ENCODE results near the gene SLC25A26.

SLC25A26 gene

DNA sequence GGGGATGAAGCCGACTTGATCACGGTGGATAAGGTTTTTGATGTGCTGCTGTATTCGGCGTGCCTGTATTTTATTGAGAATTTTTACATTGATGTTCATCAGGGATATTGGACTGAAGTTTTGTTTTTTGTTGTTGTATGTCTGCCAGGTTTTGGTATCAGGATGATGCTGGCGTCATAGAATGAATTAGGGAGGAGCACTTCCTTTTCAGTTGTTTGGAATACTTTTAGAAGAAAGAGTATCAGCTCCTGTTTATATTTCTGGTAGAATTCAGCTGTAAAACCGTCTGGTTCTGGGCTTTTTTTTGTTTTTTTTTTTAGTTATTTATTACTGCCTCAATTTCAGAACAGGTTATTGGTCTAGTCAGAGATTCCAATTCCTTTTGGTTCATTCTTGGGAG, 93.7 kb downstream of the SLC25A26 start:
- Histone ChIP-seq H3K9ac (ENCODE audit: low read length) (no peak overlapping the region), H3K27ac (ENCODE audit: low read depth, low read length) (no peak overlapping the region), H3K36me3 (ENCODE audit: control insufficient read depth, insufficient read depth, low read length) (no peaks in the 10 kb centered on the region), H3K4me1 (ENCODE audit: control insufficient read depth, insufficient read depth, low read length) (no peaks in the 10 kb centered on the region), H3K9me3 (ENCODE audit: control insufficient read depth, insufficient read depth, low read depth, low read length) (peaks cover 4% of the 10 kb centered on the region), H3K4me3 (ENCODE audit: low read depth, low read length) (no peak overlapping the region), H3K27me3 (ENCODE audit: control insufficient read depth, insufficient read depth, low read length) (no peaks in the 10 kb centered on the region)

DNA sequence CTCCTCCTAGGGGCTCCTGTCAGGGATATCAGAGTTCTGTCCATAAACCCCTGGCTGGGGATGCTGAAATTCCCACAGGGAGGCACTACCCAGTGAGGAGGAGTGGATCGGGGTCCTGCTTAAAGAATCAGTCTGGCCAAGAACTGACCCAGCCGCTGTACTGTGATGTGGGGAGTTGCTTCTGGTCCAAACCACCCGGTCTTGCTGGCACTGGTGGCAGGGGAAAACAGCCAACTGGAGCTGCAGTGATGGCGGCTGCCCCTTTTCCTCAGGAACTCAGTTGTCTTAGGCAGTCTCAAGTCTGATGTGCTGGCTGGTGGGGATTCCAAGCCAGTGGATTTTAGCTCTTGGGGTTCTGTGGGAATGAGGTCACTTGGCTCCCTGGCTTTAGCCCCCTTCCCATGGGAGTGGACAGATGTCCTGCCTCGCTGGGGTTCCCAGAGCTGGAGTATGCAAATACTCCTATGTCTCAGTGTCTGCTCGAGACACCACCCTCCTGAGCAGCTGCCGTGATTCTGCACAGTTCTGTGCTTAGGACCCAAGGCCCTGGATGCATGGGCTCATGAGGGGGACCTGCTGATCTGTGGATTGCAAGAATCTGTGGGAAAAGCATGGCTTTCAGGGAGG, 97.1 kb downstream of the SLC25A26 start:
- Histone ChIP-seq H3K36me3 (ENCODE audit: control insufficient read depth, insufficient read depth, low read length) (no peaks in the 10 kb centered on the region), H3K4me1 (ENCODE audit: control insufficient read depth, insufficient read depth, low read length) (peaks cover 5% of the 10 kb centered on the region; the same call in 1 of the 2 replicates), H3K9me3 (ENCODE audit: control insufficient read depth, insufficient read depth, low read depth, low read length) (peaks cover 4% of the 10 kb centered on the region; the same call in 1 of the 2 replicates), H3K27ac (ENCODE audit: low read depth, low read length) (no peak overlapping the region), H3K9ac (ENCODE audit: low read length) (no peak overlapping the region), H3K4me3 (ENCODE audit: low read depth, low read length) (no peak overlapping the region), H3K27me3 (ENCODE audit: control insufficient read depth, insufficient read depth, low read length) (no peaks in the 10 kb centered on the region)

DNA sequence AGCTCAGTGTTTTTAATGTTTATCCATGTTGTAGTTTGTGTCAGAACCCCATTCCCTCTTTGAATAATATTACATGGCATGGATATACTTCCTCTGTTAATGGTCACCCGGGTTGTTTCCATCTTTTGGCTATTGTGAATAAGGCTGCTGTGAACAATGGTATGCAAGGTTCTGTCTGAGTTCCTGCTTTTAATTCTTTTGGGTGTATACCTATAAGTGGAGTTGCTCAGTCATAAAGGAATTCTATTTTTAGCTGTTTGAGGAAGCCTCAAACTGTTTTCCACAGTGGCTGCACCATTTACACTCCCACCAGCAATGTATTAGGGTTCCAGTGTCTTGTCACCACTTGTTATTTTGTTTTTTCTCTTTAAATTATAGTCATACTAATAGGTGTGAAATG, 99.6 kb downstream of the SLC25A26 start:
- H3K27ac ChIP-seq (ENCODE audit: low read depth, low read length), result no peak overlapping the region
- no peaks in the 10 kb centered on the region for H3K36me3 ChIP-seq (ENCODE audit: control insufficient read depth, insufficient read depth, low read length)
- no peaks in the 10 kb centered on the region for H3K27me3 ChIP-seq (ENCODE audit: control insufficient read depth, insufficient read depth, low read length)
- peaks cover 5% of the 10 kb centered on the region; the same call in 1 of the 2 replicates for H3K4me1 ChIP-seq (ENCODE audit: control insufficient read depth, insufficient read depth, low read length)
- no peak overlapping the region for H3K9ac ChIP-seq (ENCODE audit: low read length)
- H3K4me3 ChIP-seq (ENCODE audit: low read depth, low read length), result no peak overlapping the region
- H3K9me3 ChIP-seq (ENCODE audit: control insufficient read depth, insufficient read depth, low read depth, low read length), result no peaks in the 10 kb centered on the region; the same call in 1 of the 2 replicates

DNA sequence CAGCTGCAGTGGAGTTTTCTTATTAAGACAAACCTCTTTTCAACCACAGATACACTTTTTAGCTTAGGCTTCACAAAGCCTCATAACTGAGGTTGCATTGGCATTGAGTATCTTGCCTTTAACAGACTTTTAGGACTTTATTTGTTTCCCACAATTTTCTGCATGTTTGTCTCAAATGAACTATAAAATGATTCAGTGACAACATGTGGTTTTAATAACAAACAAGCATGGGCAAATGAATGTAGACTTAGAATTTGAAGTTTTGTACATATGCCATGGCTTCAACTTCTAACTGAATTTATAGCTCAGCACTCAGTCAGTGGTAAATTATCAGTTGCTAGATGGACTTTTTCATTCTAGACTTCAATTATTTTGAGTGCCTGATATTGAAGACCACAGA, 101.6 kb downstream of the SLC25A26 start:
- Histone ChIP-seq H3K9ac (ENCODE audit: low read length) (no peak overlapping the region), H3K4me1 (ENCODE audit: control insufficient read depth, insufficient read depth, low read length) (peaks cover 5% of the 10 kb centered on the region; the same call in 1 of the 2 replicates), H3K27me3 (ENCODE audit: control insufficient read depth, insufficient read depth, low read length) (no peaks in the 10 kb centered on the region), H3K27ac (ENCODE audit: low read depth, low read length) (no peak overlapping the region), H3K9me3 (ENCODE audit: control insufficient read depth, insufficient read depth, low read depth, low read length) (no peaks in the 10 kb centered on the region), H3K4me3 (ENCODE audit: low read depth, low read length) (no peak overlapping the region), H3K36me3 (ENCODE audit: control insufficient read depth, insufficient read depth, low read length) (no peaks in the 10 kb centered on the region)

DNA sequence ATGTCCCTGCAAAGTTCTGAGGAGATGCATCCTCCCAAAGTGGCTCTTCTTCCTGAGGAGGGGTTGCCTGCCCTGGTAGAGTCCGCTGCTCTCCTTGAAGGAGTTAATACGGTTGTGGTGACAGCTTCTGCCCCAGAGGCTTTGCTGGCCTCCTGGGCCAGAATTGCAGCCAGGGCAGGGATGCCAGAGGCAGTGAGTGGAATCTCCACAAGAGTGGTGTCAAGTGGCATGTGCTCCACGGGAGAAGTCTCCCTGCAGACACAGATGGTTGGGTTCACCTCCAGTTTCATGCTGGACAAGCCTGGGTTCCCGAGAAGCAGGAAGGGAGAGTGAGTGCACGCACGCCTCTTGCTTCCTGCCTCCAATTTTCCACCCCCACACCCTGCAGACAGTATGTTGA, 105.5 kb downstream of the SLC25A26 start:
- H3K4me1 ChIP-seq (ENCODE audit: control insufficient read depth, insufficient read depth, low read length), result no peaks in the 10 kb centered on the region
- no peaks in the 10 kb centered on the region for H3K9me3 ChIP-seq (ENCODE audit: control insufficient read depth, insufficient read depth, low read depth, low read length)
- H3K9ac ChIP-seq (ENCODE audit: low read length), result no peak overlapping the region
- no peaks in the 10 kb centered on the region for H3K27me3 ChIP-seq (ENCODE audit: control insufficient read depth, insufficient read depth, low read length)
- H3K4me3 ChIP-seq (ENCODE audit: low read depth, low read length), result no peak overlapping the region
- no peak overlapping the region for H3K27ac ChIP-seq (ENCODE audit: low read depth, low read length)
- no peaks in the 10 kb centered on the region for H3K36me3 ChIP-seq (ENCODE audit: control insufficient read depth, insufficient read depth, low read length)

DNA sequence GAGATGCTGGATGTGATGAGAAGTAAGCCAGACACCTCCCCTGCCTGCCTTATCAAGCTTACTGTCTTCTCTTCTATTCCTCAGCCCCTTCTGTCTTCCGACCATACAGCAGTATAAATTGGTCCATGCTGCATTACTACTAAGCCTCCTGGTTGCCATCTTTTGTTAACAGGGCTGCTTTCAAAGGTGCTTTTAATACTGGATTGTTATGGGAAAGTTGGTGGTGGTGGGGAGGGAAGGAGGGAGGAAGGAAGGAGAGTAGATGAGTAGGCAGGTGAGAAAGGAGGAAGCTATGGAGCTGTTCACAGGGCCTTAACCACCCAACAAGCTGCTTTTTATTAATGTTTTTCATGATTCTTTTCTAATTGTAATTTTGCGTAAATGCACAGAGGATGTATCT, 114.9 kb downstream of the SLC25A26 start:
- no peak overlapping the region for H3K9ac ChIP-seq (ENCODE audit: low read length)
- H3K27me3 ChIP-seq (ENCODE audit: control insufficient read depth, insufficient read depth, low read length), result no peaks in the 10 kb centered on the region
- no peaks in the 10 kb centered on the region for H3K9me3 ChIP-seq (ENCODE audit: control insufficient read depth, insufficient read depth, low read depth, low read length)
- peaks cover 14% of the 10 kb centered on the region; the same call in 1 of the 2 replicates for H3K4me1 ChIP-seq (ENCODE audit: control insufficient read depth, insufficient read depth, low read length)
- no peak overlapping the region for H3K27ac ChIP-seq (ENCODE audit: low read depth, low read length)
- no peaks in the 10 kb centered on the region for H3K36me3 ChIP-seq (ENCODE audit: control insufficient read depth, insufficient read depth, low read length)
- no peak overlapping the region for H3K4me3 ChIP-seq (ENCODE audit: low read depth, low read length)

DNA sequence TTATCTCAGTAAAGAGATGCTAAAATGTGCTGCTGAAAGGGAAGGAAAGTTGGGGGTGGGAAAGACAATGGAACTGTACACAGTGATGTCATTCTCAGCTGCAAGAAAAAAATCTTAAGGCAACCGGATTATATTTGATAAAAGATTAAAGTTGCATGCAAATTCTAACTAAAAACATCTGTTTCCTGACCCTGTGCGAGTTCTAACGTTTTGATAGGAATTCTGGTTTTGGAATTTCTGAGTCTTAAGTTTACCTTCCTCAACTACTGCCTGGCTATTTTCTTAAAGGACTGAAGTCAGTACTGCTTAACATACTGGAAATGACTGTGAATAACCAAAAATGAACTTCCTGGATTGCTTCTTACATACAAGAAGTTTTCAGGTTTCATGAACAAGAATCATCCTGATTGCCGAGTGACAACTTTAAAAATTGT, 115.5 kb downstream of the SLC25A26 start:
- H3K27me3 ChIP-seq (ENCODE audit: control insufficient read depth, insufficient read depth, low read length), result no peaks in the 10 kb centered on the region
- H3K36me3 ChIP-seq (ENCODE audit: control insufficient read depth, insufficient read depth, low read length), result no peaks in the 10 kb centered on the region
- no peak overlapping the region for H3K27ac ChIP-seq (ENCODE audit: low read depth, low read length)
- no peaks in the 10 kb centered on the region for H3K9me3 ChIP-seq (ENCODE audit: control insufficient read depth, insufficient read depth, low read depth, low read length)
- no peak overlapping the region for H3K4me3 ChIP-seq (ENCODE audit: low read depth, low read length)
- peaks cover 14% of the 10 kb centered on the region; the same call in 1 of the 2 replicates for H3K4me1 ChIP-seq (ENCODE audit: control insufficient read depth, insufficient read depth, low read length)
- H3K9ac ChIP-seq (ENCODE audit: low read length), result no peak overlapping the region

DNA sequence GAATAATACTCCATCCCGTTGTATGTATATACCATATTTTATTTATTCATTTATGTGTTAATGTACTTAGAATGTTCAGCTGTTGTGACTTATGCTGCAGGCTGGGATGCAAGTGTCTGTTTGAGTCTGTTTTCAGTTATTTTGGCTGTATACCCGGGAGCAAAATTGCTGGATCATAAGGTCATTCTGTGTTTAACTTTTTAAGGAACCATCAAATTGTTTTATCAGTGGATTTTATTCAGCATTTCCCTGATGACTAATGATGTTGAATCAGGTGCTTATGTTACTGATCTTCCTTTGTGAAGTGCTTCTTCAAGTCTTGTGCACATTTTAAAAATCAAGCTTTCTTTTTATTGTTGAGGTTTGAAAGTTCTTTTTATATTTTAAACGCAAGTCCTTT, 118.1 kb downstream of the SLC25A26 start:
- H3K27ac ChIP-seq (ENCODE audit: low read depth, low read length), result no peak overlapping the region

DNA sequence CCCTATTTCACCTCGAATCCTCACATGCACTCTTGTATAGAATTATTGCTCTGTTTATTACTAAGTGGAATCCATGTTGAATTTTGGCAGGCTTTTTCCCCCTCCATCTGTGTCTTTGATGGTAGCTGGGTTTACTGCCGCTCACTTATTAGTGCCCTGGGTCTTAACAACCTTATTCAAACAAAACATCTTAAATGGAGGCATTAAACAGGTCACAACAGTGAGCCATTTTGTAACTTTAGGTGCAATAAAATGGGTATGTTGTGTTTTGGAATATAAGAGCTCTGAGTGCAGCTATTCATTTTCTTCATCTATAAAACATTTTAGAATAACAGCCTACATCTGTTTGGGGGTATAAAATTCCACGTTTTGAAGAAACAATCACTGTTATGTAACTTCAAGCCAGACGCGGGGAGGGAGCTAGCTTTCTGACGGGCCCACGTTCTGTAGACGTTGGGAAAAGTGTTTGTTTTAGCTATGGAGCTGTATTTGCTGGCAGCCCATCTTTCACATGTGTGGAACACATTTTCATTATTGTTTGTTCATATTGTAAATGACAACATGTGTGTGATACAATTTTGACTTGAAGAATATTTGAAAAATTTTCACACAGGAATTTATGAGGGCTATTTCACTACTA, 122.0 kb downstream of the SLC25A26 start:
- no peak overlapping the region for H3K27ac ChIP-seq (ENCODE audit: low read depth, low read length)
- no peak overlapping the region for H3K9ac ChIP-seq (ENCODE audit: low read length)
- no peaks in the 10 kb centered on the region for H3K36me3 ChIP-seq (ENCODE audit: control insufficient read depth, insufficient read depth, low read length)

More for the DNA sequence above, 118.1 kb downstream of the SLC25A26 start:
- Histone ChIP-seq H3K36me3 (ENCODE audit: control insufficient read depth, insufficient read depth, low read length) (no peaks in the 10 kb centered on the region), H3K27me3 (ENCODE audit: control insufficient read depth, insufficient read depth, low read length) (no peaks in the 10 kb centered on the region), H3K4me3 (ENCODE audit: low read depth, low read length) (no peak overlapping the region), H3K9me3 (ENCODE audit: control insufficient read depth, insufficient read depth, low read depth, low read length) (no peaks in the 10 kb centered on the region), H3K9ac (ENCODE audit: low read length) (no peak overlapping the region), H3K4me1 (ENCODE audit: control insufficient read depth, insufficient read depth, low read length) (peaks cover 14% of the 10 kb centered on the region; the same call in 1 of the 2 replicates)

DNA sequence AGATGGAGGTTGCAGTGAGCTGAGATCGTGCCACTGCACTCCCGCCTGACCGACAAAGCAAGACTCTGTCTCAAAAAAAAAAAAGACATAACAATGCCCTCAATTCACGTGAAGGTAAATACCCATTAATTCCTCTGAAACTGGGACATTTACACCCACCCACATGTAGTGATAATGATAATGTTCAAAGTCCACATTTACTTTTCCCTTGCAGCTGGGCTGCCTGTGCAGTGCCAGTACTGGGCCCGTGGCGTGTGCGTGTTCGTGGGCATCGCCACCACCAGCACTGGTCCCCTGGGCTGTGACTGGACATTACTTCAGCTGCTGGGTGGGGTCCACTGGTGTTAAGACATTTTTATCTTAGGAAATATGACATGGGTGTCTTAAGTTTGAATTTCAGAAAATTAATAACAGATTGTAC, 123.6 kb downstream of the SLC25A26 start:
- Histone ChIP-seq H3K27ac (ENCODE audit: low read depth, low read length) (no peak overlapping the region), H3K9ac (ENCODE audit: low read length) (no peak overlapping the region), H3K4me3 (ENCODE audit: low read depth, low read length) (no peak overlapping the region), H3K4me1 (ENCODE audit: control insufficient read depth, insufficient read depth, low read length) (peaks cover 8% of the 10 kb centered on the region), H3K27me3 (ENCODE audit: control insufficient read depth, insufficient read depth, low read length) (no peaks in the 10 kb centered on the region), H3K9me3 (ENCODE audit: control insufficient read depth, insufficient read depth, low read depth, low read length) (no peaks in the 10 kb centered on the region), H3K36me3 (ENCODE audit: control insufficient read depth, insufficient read depth, low read length) (no peaks in the 10 kb centered on the region)

More for the DNA sequence above, 122.0 kb downstream of the SLC25A26 start:
- Histone ChIP-seq H3K4me1 (ENCODE audit: control insufficient read depth, insufficient read depth, low read length) (peaks cover 8% of the 10 kb centered on the region), H3K4me3 (ENCODE audit: low read depth, low read length) (no peak overlapping the region), H3K27me3 (ENCODE audit: control insufficient read depth, insufficient read depth, low read length) (no peaks in the 10 kb centered on the region), H3K9me3 (ENCODE audit: control insufficient read depth, insufficient read depth, low read depth, low read length) (no peaks in the 10 kb centered on the region)

DNA sequence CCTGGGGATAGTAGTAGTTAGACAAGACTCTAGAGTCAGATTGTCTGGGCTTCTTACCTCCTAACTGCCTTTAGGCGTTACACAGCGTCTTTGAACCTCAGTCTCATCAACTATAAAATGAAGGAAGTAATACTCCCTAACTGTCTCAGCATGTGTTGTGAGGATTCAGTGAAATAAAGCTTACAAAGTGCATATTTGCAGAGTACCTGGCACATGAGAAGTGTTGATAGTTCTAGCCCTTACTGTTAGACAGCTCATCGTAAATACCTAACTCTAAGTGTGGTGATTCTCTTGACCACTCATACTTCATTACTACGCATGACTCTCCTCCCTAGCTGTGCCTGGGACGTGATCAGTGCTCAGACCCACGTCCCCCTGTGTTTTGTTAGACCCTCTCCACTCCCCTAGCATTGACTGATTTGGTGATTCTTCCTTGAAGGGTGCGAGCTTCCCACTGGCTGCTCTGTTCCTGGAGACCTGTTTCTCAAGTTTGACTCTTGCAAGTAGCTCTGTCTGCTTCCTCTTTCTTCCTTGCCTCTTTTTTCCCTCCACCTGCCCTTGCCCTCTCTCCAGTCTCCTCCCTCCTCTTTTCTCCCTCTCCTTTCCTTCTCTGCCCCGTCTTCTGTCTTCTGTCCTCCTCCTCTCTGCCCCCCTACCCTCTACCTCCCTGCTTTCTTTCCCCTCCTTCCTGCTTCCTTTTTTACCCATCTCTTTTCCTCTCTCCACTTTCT, 124.2 kb downstream of the SLC25A26 start:
- no peaks in the 10 kb centered on the region for H3K9me3 ChIP-seq (ENCODE audit: control insufficient read depth, insufficient read depth, low read depth, low read length)
- no peaks in the 10 kb centered on the region for H3K36me3 ChIP-seq (ENCODE audit: control insufficient read depth, insufficient read depth, low read length)
- H3K4me3 ChIP-seq (ENCODE audit: low read depth, low read length), result no peak overlapping the region
- H3K4me1 ChIP-seq (ENCODE audit: control insufficient read depth, insufficient read depth, low read length), result peaks cover 8% of the 10 kb centered on the region
- no peak overlapping the region for H3K27ac ChIP-seq (ENCODE audit: low read depth, low read length)
- H3K9ac ChIP-seq (ENCODE audit: low read length), result no peak overlapping the region
- H3K27me3 ChIP-seq (ENCODE audit: control insufficient read depth, insufficient read depth, low read length), result no peaks in the 10 kb centered on the region

Measured in HUES6 (cell line).